IMR-90 (cell line): ENCODE data around the gene PPP1R9B. TPM values are rescaled to one million over a fixed set of nuclear protein-coding genes. Genes with fewer than 3 reads are reported as not detected.
A peak's percentile ranks its signal among the peaks of the same experiment; 100 is the strongest.

Experiments
- ATAC-seq: fragments of 200-7000 bp; cut with Tn5 transposase; 2 replicates; pipeline ENCODE4 v1.9.1; 2020; ENCODE audit warnings: low read depth, mild to moderate bottlenecking, moderate library complexity
- Bru-seq: library from RNA; stranded (reverse); fragments of 400-500 nt; gene quantifications from one replicate; lab custom pipeline; 2021; lab: Mats Ljungman, UMichigan
- BruChase-seq, 2 experiments: library from RNA; stranded (reverse); fragments of 400-500 nt; gene quantifications; one replicate each; lab custom pipeline; 2021; lab: Mats Ljungman, UMichigan
- BruUV-seq: library from RNA; stranded (reverse); fragments of 400-500 nt; replicated peaks from 2 replicates; lab custom pipeline; 2021; lab: Mats Ljungman, UMichigan
- CTCF ChIA-PET: fragments of 300-600 bp; formaldehyde crosslinking; extraction: SDS; loops from one replicate; lab custom pipeline; 2021; ENCODE audit warnings: antibody characterized with exemption; lab: Yijun Ruan, JAX
- POLR2A ChIA-PET: fragments of 300-600 bp; sonication (Branson Sonifier 250); formaldehyde crosslinking; loops from one replicate; lab custom pipeline; 2022; ENCODE audit warnings: antibody characterized with exemption; ENCODE audit not compliant: unreplicated experiment; lab: Charles Lee
- DNase-seq: peaks from one replicate; pipeline ENCODE4 v3.0.0; 2013
- H2AFZ ChIP-seq: replicated peaks from 2 replicates; pipeline ENCODE3; 2013; ENCODE audit warnings: low read length, mild to moderate bottlenecking; ENCODE audit not compliant: poor library complexity
- H2AK5ac ChIP-seq: 2 replicates; pipeline ENCODE4 v1.6.1; 2013; ENCODE audit warnings: low read depth, low read length, inconsistent platforms
- H2AK9ac ChIP-seq: replicated peaks from 2 replicates; pipeline ENCODE3; 2013; ENCODE audit warnings: mild to moderate bottlenecking, low read depth, low read length, moderate library complexity; ENCODE audit not compliant: poor library complexity
- H2BK120ac ChIP-seq: 2 replicates; pipeline ENCODE4 v1.6.1; 2013; ENCODE audit warnings: low read depth, low read length, inconsistent platforms
- H2BK15ac ChIP-seq: 3 replicates; pipeline ENCODE4 v1.6.1; 2013; ENCODE audit warnings: low read depth, low read length, inconsistent platforms
- H2BK20ac ChIP-seq: 2 replicates; pipeline ENCODE4 v1.6.1; 2013; ENCODE audit warnings: low read depth, mild to moderate bottlenecking, inconsistent platforms, low read length, moderate library complexity
- H2BK5ac ChIP-seq: 2 replicates; pipeline ENCODE4 v1.6.1; 2013; ENCODE audit warnings: mild to moderate bottlenecking, low read depth, low read length, inconsistent platforms; ENCODE audit not compliant: poor library complexity, severe bottlenecking
- H3K14ac ChIP-seq: replicated peaks from 2 replicates; pipeline ENCODE4 v1.6.1; 2013; ENCODE audit warnings: low read depth, low read length, inconsistent platforms
- H3K18ac ChIP-seq: 2 replicates; pipeline ENCODE4 v1.6.1; 2013; ENCODE audit warnings: low read depth, low read length, control low read depth
- H3K23ac ChIP-seq: 2 replicates; pipeline ENCODE4 v1.6.1; 2013; ENCODE audit warnings: low read depth, low read length, inconsistent platforms
- H3K27ac ChIP-seq: 2 replicates; pipeline ENCODE4 v1.5.1; 2013; ENCODE audit warnings: mild to moderate bottlenecking, control low read depth, low read length; ENCODE audit not compliant: insufficient read depth
- H3K27me3 ChIP-seq: 2 replicates; pipeline ENCODE4 v1.6.1; 2013; ENCODE audit warnings: low read length; ENCODE audit not compliant: control insufficient read depth, insufficient read depth
- H3K36me3 ChIP-seq: 2 replicates; pipeline ENCODE4 v1.6.1; 2013; ENCODE audit warnings: low read length, mixed read lengths; ENCODE audit not compliant: control insufficient read depth, insufficient read depth
- H3K4ac ChIP-seq: 2 replicates; pipeline ENCODE4 v1.6.1; 2013; ENCODE audit warnings: low read depth, low read length, inconsistent platforms
- H3K4me1 ChIP-seq: 2 replicates; pipeline ENCODE4 v1.6.1; 2013; ENCODE audit warnings: low read length, mixed read lengths; ENCODE audit not compliant: control insufficient read depth, insufficient read depth
- H3K4me2 ChIP-seq: 2 replicates; pipeline ENCODE4 v1.6.1; 2013; ENCODE audit warnings: low read depth, mild to moderate bottlenecking, control low read depth, low read length, moderate library complexity
- H3K4me3 ChIP-seq: 2 replicates; pipeline ENCODE4 v1.5.1; 2013; ENCODE audit warnings: low read depth, mild to moderate bottlenecking, control low read depth, low read length, moderate library complexity; ENCODE audit not compliant: insufficient read depth
- H3K56ac ChIP-seq: 2 replicates; pipeline ENCODE4 v1.6.1; 2013; ENCODE audit warnings: low read length, inconsistent platforms; ENCODE audit not compliant: insufficient read depth; ENCODE audit errors: extremely low read depth
- H3K79me1 ChIP-seq, 2 experiments: 2 replicates each; pipeline ENCODE4 v1.6.1; 2013; ENCODE audit warnings: low read length in 2 of 2, inconsistent platforms in 1 of 2, low read depth in 1 of 2
- H3K9ac ChIP-seq: 2 replicates; pipeline ENCODE4 v1.6.1; 2013; ENCODE audit warnings: low read depth, low read length, control low read depth
- H3K9me1 ChIP-seq: 2 replicates; pipeline ENCODE4 v1.6.1; 2013; ENCODE audit warnings: low read length, inconsistent platforms; ENCODE audit not compliant: insufficient read depth
- H3K9me3 ChIP-seq: 2 replicates; pipeline ENCODE4 v1.6.1; 2013; ENCODE audit warnings: low read length; ENCODE audit not compliant: control insufficient read depth, insufficient read depth
- H4K20me1 ChIP-seq: 2 replicates; pipeline ENCODE4 v1.6.1; 2013; ENCODE audit warnings: low read length, inconsistent platforms; ENCODE audit not compliant: insufficient read depth
- H4K5ac ChIP-seq: 2 replicates; pipeline ENCODE4 v1.6.1; 2013; ENCODE audit warnings: mild to moderate bottlenecking, low read depth, low read length, control low read depth
- H4K8ac ChIP-seq, 2 experiments: 2 replicates each; pipeline ENCODE4 v1.6.1; 2013; ENCODE audit warnings: low read depth in 2 of 2, low read length in 2 of 2, control low read depth in 1 of 2, inconsistent platforms in 1 of 2
- H4K91ac ChIP-seq: 2 replicates; pipeline ENCODE4 v1.6.1; 2013; ENCODE audit warnings: low read depth, low read length, inconsistent platforms; ENCODE audit not compliant: insufficient read depth
- CEBPB ChIP-seq: IDR thresholded peaks from 2 replicates; pipeline ENCODE4 v1.6.1; 2012; ENCODE audit warnings: low read depth, low read length, improper control_type of control experiment
- CHD1 ChIP-seq: IDR thresholded peaks from 2 replicates; pipeline ENCODE4 v1.6.1; 2012; ENCODE audit warnings: low read depth, low read length, improper control_type of control experiment
- WGBS, 2 experiments: methylation state at CpG; one replicate each; pipeline versions ENCODE4 v1.1.5 to v1.1.7; 2013; ENCODE audit warnings: missing lambda C conversion rate in 2 of 2; ENCODE audit not compliant: insufficient read length in 1 of 2; ENCODE audit errors: extremely low coverage in 2 of 2; 5-methylcytosine and 5-hydroxymethylcytosine counted together
- dilution Hi-C: fragments of 300-500 bp; cut with HindIII; formaldehyde crosslinking; loops from one replicate; pipeline ENCODE4 v1.14.3; 2018; ENCODE audit warnings: low sequenced_read_pairs; ENCODE audit not compliant: unreplicated experiment
- in situ Hi-C: fragments of 300-500 bp; cut with MboI; formaldehyde crosslinking; loops from 3 replicates; pipeline ENCODE4 v1.14.3; 2019; ENCODE audit warnings: low sequenced_read_pairs, inconsistent platforms, mixed read lengths
- intact Hi-C: fragments of 100-400 bp; cut with micrococcal nuclease; formaldehyde crosslinking; loops from 2 replicates; pipeline ENCODE4 v1.10.0; 2022
- long read RNA-seq: library from polyadenylated mRNA; unstranded; transcript quantifications from one replicate; pipeline ENCODE4 v2.0.0, GENCODE V29; 2021; ENCODE audit not compliant: unreplicated experiment
- polyA plus RNA-seq, 3 experiments: library from polyadenylated mRNA; depleted of rRNA; stranded (reverse); fragments of >200 nt; gene quantifications; 2 replicates each; pipeline ENCODE4 v1.2.3, GENCODE V29; 2012; ENCODE audit warnings: low replicate concordance in 1 of 3
- total RNA-seq: library from RNA; depleted of rRNA; stranded (reverse); fragments of >200 nt; gene quantifications from 2 replicates; pipeline ENCODE4 v1.2.3, GENCODE V29; 2012; rRNA removed

PPP1R9B gene, protein sequence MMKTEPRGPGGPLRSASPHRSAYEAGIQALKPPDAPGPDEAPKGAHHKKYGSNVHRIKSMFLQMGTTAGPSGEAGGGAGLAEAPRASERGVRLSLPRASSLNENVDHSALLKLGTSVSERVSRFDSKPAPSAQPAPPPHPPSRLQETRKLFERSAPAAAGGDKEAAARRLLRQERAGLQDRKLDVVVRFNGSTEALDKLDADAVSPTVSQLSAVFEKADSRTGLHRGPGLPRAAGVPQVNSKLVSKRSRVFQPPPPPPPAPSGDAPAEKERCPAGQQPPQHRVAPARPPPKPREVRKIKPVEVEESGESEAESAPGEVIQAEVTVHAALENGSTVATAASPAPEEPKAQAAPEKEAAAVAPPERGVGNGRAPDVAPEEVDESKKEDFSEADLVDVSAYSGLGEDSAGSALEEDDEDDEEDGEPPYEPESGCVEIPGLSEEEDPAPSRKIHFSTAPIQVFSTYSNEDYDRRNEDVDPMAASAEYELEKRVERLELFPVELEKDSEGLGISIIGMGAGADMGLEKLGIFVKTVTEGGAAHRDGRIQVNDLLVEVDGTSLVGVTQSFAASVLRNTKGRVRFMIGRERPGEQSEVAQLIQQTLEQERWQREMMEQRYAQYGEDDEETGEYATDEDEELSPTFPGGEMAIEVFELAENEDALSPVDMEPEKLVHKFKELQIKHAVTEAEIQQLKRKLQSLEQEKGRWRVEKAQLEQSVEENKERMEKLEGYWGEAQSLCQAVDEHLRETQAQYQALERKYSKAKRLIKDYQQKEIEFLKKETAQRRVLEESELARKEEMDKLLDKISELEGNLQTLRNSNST
- total RNA-seq (28.0 and 38.6 TPM in 2 replicates), polyA plus RNA-seq (2012; rRNA removed) (23.0 and 25.8 TPM in 2 replicates), Bru-seq, nascent RNA (percentile 68 among the genes with signal in this experiment), BruChase-seq, experiment 1, labeled RNA remaining after a 6-hour chase (percentile 80 among the genes with signal in this experiment), BruChase-seq, experiment 2, labeled RNA remaining after a 2-hour chase (percentile 82 among the genes with signal in this experiment)
- 16.2 and 19.3 TPM in 2 replicates for polyA plus RNA-seq (2012; cell fraction: cytosol; rRNA removed)
- polyA plus RNA-seq (2012; cell fraction: nucleus; rRNA removed; ENCODE audit: low replicate concordance): 42.2 and 55.1 TPM in 2 replicates
- long read RNA-seq, full-length matches to known transcripts: 4 of 15 reads
- long read RNA-seq, partial matches to known transcripts: 10 of 15 reads
- long read RNA-seq, other reads (novel, unspliced or antisense): 1 of 15 reads

DNA sequence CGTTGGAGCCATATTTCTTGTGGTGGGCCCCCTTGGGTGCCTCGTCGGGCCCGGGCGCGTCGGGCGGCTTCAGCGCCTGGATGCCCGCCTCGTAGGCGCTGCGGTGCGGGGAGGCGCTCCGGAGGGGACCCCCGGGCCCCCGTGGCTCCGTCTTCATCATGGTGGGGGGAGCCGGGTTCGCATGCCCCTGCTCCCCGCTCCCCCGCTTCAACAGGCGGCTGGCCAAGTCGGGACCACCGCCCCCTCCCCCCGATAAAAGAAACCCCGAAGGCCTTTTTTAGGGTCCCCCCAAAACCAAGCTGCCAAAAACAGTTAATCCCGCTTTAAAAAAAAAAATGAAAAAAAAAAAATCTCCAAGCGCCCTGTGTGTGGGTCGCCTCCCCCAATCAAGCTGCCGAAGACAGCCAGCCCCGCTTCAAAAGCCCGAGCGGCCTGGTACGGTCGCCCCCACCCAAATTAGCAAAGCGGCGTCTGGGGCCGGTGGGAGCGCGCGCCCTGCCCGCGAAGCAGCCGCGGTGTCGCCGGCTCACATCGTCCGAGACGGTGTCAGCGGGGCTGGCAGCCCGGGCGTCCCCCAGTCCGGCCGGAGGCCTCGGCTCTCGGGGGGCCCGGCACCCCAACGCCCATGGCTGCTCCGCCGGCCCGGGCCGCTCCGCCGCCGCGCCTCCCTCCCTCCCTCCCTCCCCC, at the start of gene PPP1R9B:
Gene PPP1R9B (minus strand): TSS at position 324 of the 687 bp plus-strand sequence. CDS start 164 bp downstream, at position 160.
- ChIA-PET CTCF (interaction anchor here (0.5 to 0.8 kb wide), 2 partner anchors 10 to 11 kb away, joined by 3 read pairs; no protein-coding TSS in a partner anchor), POLR2A (interaction anchor here (0.5 to 0.8 kb wide), 2 partner anchors 24 to 116 kb away, joined by 3 to 4 read pairs; no protein-coding TSS in a partner anchor)
- no peaks in the 10 kb centered on the region for H3K27me3 ChIP-seq
- H3K36me3 ChIP-seq: peaks cover 1% of the 10 kb centered on the region; the same call in 1 of the 2 replicates
- intact Hi-C loops (loop anchor here (1.0 kb wide), 1 partner anchor 35 kb away; no protein-coding TSS in a partner anchor), in situ Hi-C loops (no loop called here), dilution Hi-C loops (no loop called here)
- H3K9me1 ChIP-seq: peaks cover 4% of the 10 kb centered on the region; the same call in 1 of the 2 replicates
- H2BK20ac ChIP-seq: peak within 1 kb of the TSS; percentile 64; the same call in 1 of the 2 replicates
- H3K4me2 ChIP-seq: peak within 1 kb of the TSS; percentile 97
- ATAC-seq (peak; percentile 0; the same call in 1 of the 2 replicates), DNase-seq (no peak)
- 0% methylated on average over 19 of the region's 69 CpGs; no CpG with 5 or more reads in 1 of the 2 experiments for WGBS, 2 experiments
- peak within 1 kb of the TSS; percentile 86 for H3K4me3 ChIP-seq
- peaks cover 37% of the 10 kb centered on the region for H4K20me1 ChIP-seq
- TSS peak; percentile 90 for BruUV-seq
- TF ChIP-seq CHD1 (peak; percentile 65; the same call in 1 of the 2 replicates), CEBPB (no peak)
- H3K9me3 ChIP-seq: no peaks in the 10 kb centered on the region
- peak within 1 kb of the TSS; percentile 81 for H3K18ac ChIP-seq
- H2BK5ac ChIP-seq: peak within 1 kb of the TSS; percentile 94
- H3K4ac ChIP-seq: peak within 1 kb of the TSS; percentile 100
- H3K9ac ChIP-seq: peak within 1 kb of the TSS; percentile 92
- H3K56ac ChIP-seq: peak within 1 kb of the TSS; percentile 79
- H2BK15ac ChIP-seq: peak within 1 kb of the TSS; percentile 90; the same call in 2 of the 3 replicates
- peak within 1 kb of the TSS; percentile 84 for H2AFZ ChIP-seq
- H3K4me1 ChIP-seq: peaks cover 30% of the 10 kb centered on the region
- H2AK9ac ChIP-seq: peak within 1 kb of the TSS; percentile 97
- H3K27ac ChIP-seq: peak within 1 kb of the TSS; percentile 97
- peak within 1 kb of the TSS; percentile 97 for H4K91ac ChIP-seq
- peaks cover 1 to 57% of the 10 kb centered on the region in 2 experiments; a peak in 3 of 4 replicates for H3K79me1 ChIP-seq
- H4K8ac ChIP-seq: peak within 1 kb of the TSS; percentile 88 to 98
- H3K23ac ChIP-seq: peak within 1 kb of the TSS; percentile 97
- peak within 1 kb of the TSS; percentile 90 for H4K5ac ChIP-seq
- H2BK120ac ChIP-seq: peak within 1 kb of the TSS; percentile 89
- peak within 1 kb of the TSS; percentile 93 for H3K14ac ChIP-seq
- H2AK5ac ChIP-seq: peak within 1 kb of the TSS; percentile 99
